OCI-LY1 (cell line): ENCODE results near the gene FXYD6.

Experiments
- CTCF ChIP-seq: fragments of 200-600 bp; sonication (generic), shearing (Covaris generic); IDR thresholded peaks from 2 replicates; pipeline ENCODE4 v1.5.1; 2017; ENCODE audit warnings: mild to moderate bottlenecking, antibody characterized with exemption, low read length, moderate library complexity, mixed read lengths
- EZH2 ChIP-seq: fragments of 200-600 bp; sonication (generic), shearing (Covaris generic); IDR thresholded peaks from 2 replicates; pipeline ENCODE4 v1.8.0; 2017; ENCODE audit warnings: borderline replicate concordance, mixed run types, mild to moderate bottlenecking, antibody characterized with exemption, low read length, moderate library complexity, mixed read lengths

GRCh38 chr11:117914398-117914761, 37.9 kb upstream of the FXYD6 start:
- TF ChIP-seq CTCF = no peak
- TF ChIP-seq EZH2 = no peak
